GM13977 (cell line): ENCODE results near the gene EPS8L3.

ENCODE experiments used
- DNase-seq: peaks from one replicate; pipeline ENCODE4 v3.0.0; 2012; ENCODE audit warnings: low spot score
- CTCF ChIP-seq: IDR thresholded peaks from 2 replicates; pipeline ENCODE4 v1.5.1; 2012; ENCODE audit warnings: mild to moderate bottlenecking, control low read depth; ENCODE audit not compliant: insufficient read depth; ENCODE audit errors: extremely low read depth, missing control alignments
- in situ Hi-C: fragments of 300-500 bp; cut with MboI; formaldehyde crosslinking; loops from one replicate; pipeline ENCODE4 v1.12.0; 2022; ENCODE audit warnings: low sequenced_read_pairs, low pct_unique_long_range_greater_than_20kb, mixed read lengths, inconsistent platforms; ENCODE audit not compliant: unreplicated experiment

EPS8L3 gene

GRCh38 chr1:109789551-109790180 lies 25.9 kb upstream of the EPS8L3 start:
- in situ Hi-C loops = no loop called here
- no peak for DNase-seq
- TF ChIP-seq CTCF = no peak

GRCh38 chr1:109788695-109789521 lies 25.2 kb upstream of the EPS8L3 start:
- DNase-seq = peak; percentile 49
- TF ChIP-seq CTCF = peak; percentile 3
- in situ Hi-C loops = no loop called here

- no peak for DNase-seq
- no peak for TF ChIP-seq CTCF
- in situ Hi-C loops = no loop called here
These were observed 24.3 kb upstream of the EPS8L3 start for GRCh38 chr1:109787845-109788601.

- in situ Hi-C loops = no loop called here
- DNase-seq = no peak
- no peak for TF ChIP-seq CTCF
These were observed 23.6 kb upstream of the EPS8L3 start for GRCh38 chr1:109787211-109787844.

GRCh38 chr1:109786531-109787021 lies 22.9 kb upstream of the EPS8L3 start:
- no peak for DNase-seq
- in situ Hi-C loops = no loop called here

More at GRCh38 chr1:109786531-109787021, 22.9 kb upstream of the EPS8L3 start:
- TF ChIP-seq CTCF = no peak
